Activated CD4-positive, alpha-beta T cell treated with anti-CD3 and anti-CD28 coated beads, Interleukin-2, Interleukin-4, amounts not matched to agents 100 ng/mL and 50 ng/mL, durations not matched to agents 16 hours and 8 hours (primary cell): ENCODE data around the gene CELF4.

Experiments used
- DNase-seq: peaks from one replicate; pipeline ENCODE4 v3.0.0-alpha.2; 2020; ENCODE audit warnings: low spot score

CELF4 gene

GRCh38 chr18:37438417-37439180, 127.0 kb downstream of the CELF4 start:
- DNase-seq, result no peak

DNA sequence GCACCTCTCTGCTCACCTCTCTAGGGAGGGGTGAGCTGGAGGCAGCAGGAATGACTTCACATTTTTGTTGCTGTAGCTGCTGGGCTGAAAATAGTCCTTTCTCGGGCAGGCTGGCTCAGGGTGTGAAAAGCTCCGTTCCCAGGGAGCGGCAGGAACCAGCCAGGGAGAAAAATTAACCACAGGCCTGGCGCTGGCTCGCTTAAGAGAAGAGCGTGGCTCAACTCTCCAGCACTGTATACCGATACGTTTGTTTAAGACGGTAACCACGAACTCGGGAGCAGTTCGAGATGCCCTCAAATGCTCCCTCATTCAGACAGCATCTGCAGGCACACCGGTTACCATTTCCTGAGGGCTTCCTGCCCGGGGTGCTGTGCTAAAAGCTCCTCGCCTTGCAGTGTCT, 129.6 kb downstream of the CELF4 start:
- no peak for DNase-seq

- DNase-seq, result no peak
Observed at GRCh38 chr18:37435150-37435867, 130.3 kb downstream of the CELF4 start.

GRCh38 chr18:37434161-37434860, 131.3 kb downstream of the CELF4 start:
- no peak for DNase-seq

- no peak for DNase-seq
Observed at GRCh38 chr18:37432436-37433195, 133.0 kb downstream of the CELF4 start.

DNA sequence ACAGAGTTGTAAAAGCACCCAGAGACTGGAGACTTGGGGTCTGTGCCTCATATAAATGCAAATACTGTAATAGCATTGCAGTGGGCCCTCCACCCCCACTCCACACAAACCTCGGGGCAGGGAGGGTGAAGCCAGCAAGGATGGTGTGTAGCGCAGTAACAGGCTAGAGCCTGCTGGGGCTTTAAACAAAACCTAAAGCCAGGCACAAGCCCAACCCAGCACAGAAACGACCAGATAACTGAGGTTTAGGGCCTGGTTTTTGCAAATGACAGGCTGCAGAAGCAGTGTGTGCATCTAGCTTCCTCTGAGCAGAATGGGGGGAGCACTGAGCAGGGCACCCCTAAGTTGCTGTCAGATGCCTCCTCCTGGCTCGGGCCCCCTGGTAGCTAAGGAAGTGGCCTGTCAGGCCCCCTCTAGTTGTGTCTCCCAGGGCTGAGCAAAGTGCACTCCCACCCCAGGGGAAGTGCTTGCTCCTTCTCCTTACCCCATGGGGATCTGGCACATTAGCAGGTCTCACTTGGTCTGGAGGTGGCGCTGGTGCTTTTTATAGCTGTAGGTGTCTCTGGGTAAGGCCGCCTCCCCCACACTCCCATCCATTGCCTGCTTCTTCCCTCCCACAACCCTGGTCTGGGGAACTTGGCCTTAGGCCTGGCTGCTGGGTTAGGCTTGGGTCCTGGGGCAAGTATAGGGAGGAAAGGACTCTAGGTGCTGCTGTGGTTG, 135.1 kb downstream of the CELF4 start:
- DNase-seq, result no peak

DNA sequence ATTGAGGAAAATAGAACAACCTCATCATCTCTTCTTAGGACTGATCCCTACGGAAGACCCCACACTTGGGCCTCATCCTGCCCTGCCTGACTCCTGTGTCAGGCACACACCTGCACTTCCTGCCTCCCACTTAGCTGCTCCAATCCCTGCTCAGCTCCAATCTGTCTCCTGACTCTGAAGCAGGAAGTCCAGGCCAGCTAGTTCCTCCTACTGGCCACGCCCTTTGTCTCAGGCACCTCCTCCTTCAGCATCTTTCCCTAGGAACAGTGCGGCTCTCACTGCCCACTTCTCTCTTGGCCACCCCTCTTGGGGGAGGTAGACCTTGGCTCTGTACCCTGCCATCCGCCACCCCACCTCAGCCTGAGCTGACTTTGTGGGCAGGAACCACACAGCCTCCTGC, 135.8 kb downstream of the CELF4 start:
- DNase-seq, result no peak

GRCh38 chr18:37428288-37428974, 137.2 kb downstream of the CELF4 start:
- DNase-seq, result no peak

DNA sequence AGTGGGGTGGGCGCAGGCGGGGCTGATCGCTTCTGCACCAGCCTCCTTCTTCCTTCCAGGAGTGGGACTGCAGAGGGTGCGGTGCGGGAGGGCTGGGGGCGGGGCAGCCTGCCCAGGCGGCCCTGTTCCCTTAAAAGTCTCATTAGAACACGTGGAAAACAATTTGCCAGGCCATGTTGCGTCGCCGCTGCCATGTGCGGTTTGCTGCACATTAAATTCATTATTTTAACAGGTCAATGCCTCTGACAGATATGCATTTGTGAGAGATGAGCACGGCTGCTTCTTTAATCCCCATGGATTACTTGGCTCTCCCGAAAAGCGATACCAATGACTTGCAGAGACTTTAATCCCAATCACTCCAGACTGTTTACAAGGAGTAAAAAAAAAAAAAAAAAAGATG, 139.0 kb downstream of the CELF4 start:
- DNase-seq, result no peak

DNA sequence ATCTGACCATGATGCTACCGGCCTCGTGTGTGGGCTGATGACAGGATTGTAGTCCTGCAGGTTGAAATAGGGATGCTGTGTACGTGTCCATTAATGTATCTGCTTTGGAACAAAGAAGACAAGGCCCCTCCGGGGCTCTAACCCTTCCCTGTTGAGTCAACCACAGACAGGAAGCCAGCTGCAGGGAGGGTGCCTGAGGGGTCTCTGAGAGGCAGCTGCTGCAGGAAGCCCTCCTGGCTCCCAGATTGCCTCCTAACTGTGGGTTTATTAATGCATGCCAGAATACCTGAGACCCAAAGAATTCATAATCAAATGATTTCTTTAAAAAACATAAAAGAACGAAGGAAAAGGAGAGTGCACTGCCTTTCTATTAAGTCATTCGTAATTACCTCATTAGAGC, 140.4 kb downstream of the CELF4 start:
- DNase-seq, result no peak

DNA sequence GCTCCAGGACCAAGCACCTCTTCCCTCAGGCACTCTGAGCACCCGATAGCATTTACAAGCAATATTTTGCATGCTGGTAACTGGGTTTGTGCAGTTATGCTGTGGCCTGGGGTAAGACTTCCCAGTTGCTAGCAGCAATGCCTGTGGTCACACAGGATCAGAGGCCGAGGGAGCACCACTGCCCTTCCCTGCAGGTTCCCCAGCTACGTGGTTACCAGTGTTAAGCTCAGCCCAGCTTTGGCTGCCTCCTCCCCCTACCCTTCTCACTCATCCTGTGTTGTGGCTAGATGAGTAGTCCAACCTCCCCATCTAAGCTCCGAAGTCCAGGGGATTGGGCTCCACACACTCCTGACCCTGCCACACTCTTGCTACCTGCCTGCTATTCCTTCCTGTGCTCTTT, 141.1 kb downstream of the CELF4 start:
- DNase-seq, result no peak

- DNase-seq, result no peak
Observed at GRCh38 chr18:37422596-37422995, 143.0 kb downstream of the CELF4 start.

- no peak for DNase-seq
Observed at GRCh38 chr18:37422116-37422515, 143.5 kb downstream of the CELF4 start.

GRCh38 chr18:37421341-37422077, 144.1 kb downstream of the CELF4 start:
- DNase-seq, result no peak

DNA sequence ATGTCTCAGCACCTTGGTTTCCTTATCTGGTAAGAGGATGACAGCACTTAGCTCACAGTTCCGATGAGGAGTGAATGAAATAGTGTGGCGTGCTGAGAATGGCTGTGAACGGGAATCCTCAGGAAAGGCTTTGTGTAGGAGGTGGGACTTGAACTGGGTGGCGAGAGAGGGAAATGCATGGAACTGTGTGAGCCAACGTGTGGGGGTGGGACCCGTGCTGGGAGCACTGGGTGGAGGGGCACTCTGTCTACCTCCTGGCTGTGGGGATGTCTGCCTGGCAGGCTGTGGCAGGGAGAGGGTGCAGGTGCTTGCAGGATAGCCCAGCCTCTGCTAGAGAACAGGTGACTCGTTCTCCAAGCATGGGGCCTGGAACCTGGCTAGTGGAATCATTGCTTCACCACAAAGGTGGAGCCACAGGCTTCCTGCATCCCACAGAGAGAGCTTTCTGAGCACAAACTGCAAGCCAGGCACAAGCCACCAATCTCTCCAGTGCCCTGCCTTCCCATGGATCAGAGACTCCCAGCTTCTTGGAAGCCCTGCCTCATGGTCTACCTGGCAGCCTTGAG, 145.2 kb downstream of the CELF4 start:
- no peak for DNase-seq

GRCh38 chr18:37419866-37420265, 145.7 kb downstream of the CELF4 start:
- DNase-seq, result no peak

DNA sequence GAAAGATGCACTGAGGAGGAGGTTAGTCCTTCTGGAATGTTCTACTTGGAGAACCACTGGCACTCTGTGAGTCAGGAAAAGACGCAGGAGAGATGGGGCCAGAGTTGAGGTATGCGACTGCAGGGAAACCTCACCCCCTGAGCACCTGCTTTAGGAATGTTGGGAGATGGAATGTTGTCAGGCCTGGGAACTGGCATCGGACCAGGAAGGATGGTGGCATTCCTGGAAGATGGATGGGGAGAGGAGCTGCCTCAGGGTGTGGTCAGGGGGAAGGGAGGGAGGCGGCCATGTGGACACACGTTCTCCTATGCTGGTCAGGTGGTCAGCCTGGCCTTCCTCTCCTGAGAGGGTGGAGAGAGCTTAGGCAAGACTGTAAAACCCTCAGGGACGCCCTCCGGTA, 146.3 kb downstream of the CELF4 start:
- no peak for DNase-seq

- no peak for DNase-seq
Observed at GRCh38 chr18:37414816-37415215, 150.8 kb downstream of the CELF4 start.

- no peak for DNase-seq
Observed at GRCh38 chr18:37412829-37413228, 152.8 kb downstream of the CELF4 start.

- DNase-seq, result no peak
Observed at GRCh38 chr18:37412333-37412732, 153.3 kb downstream of the CELF4 start.
